Neural cell (in vitro differentiated cells): ENCODE measurements around the gene SVOPL.

Experiments
- CTCF ChIP-seq: fragments of 450-650 bp; IDR thresholded peaks from 2 replicates; pipeline ENCODE4 v1.5.1; 2014; ENCODE audit warnings: antibody characterized with exemption, mild to moderate bottlenecking, moderate library complexity; ENCODE audit not compliant: poor library complexity, severe bottlenecking
- EP300 ChIP-seq: fragments of 450-650 bp; conservative IDR thresholded peaks from 2 replicates; pipeline ENCODE4 v1.6.1; 2014; ENCODE audit warnings: antibody characterized with exemption, mild to moderate bottlenecking, moderate library complexity; ENCODE audit not compliant: poor library complexity, severe bottlenecking
- EZH2 ChIP-seq: fragments of 200-600, 300-800 bp; shearing (Covaris generic), sonication (generic); IDR thresholded peaks from 2 replicates; pipeline ENCODE4 v1.6.1; 2014; ENCODE audit warnings: antibody characterized with exemption, low read length, borderline replicate concordance, mild to moderate bottlenecking; ENCODE audit not compliant: insufficient read depth, poor library complexity, severe bottlenecking
- MXI1 ChIP-seq: fragments of 450-650 bp; conservative IDR thresholded peaks from 2 replicates; pipeline ENCODE4 v1.6.1; 2014; ENCODE audit warnings: antibody characterized with exemption, mild to moderate bottlenecking; ENCODE audit not compliant: poor library complexity, severe bottlenecking
- POLR2AphosphoS5 ChIP-seq: IDR thresholded peaks from 2 replicates; pipeline ENCODE4 v1.6.1; 2012
- RAD21 ChIP-seq: fragments of 450-650 bp; conservative IDR thresholded peaks from 2 replicates; pipeline ENCODE4 v1.6.1; 2014; ENCODE audit warnings: antibody characterized with exemption, mild to moderate bottlenecking, moderate library complexity
- REST ChIP-seq: IDR thresholded peaks from 2 replicates; pipeline ENCODE4 v1.6.1; 2012; ENCODE audit warnings: borderline replicate concordance
- SMC3 ChIP-seq: fragments of 450-650 bp; conservative IDR thresholded peaks from 2 replicates; pipeline ENCODE4 v1.6.1; 2014; ENCODE audit warnings: antibody characterized with exemption, mild to moderate bottlenecking, moderate library complexity; ENCODE audit not compliant: poor library complexity
- TAF1 ChIP-seq: IDR thresholded peaks from 2 replicates; pipeline ENCODE4 v1.6.1; 2012; ENCODE audit warnings: low read depth

GRCh38 chr7:138613630-138614029 lies 87.5 kb downstream of the SVOPL start:
- no peak for TF ChIP-seq CTCF
- no peak for TF ChIP-seq POLR2AphosphoS5
- TF ChIP-seq EZH2 = no peak
- no peak for TF ChIP-seq REST
- TF ChIP-seq SMC3 = no peak
- no peak for TF ChIP-seq RAD21
- no peak for TF ChIP-seq EP300
- no peak for TF ChIP-seq TAF1
- TF ChIP-seq MXI1 = no peak
